HG03066 (cell line): ENCODE measurements around the gene ALAS2.
"Not testable (repeated sequence)": the region's sequence is repeated elsewhere in the genome, so short reads cannot be mapped to it uniquely, and the experiment has no call there.

ENCODE experiments used
- ATAC-seq: cut with Tn5 transposase; IDR thresholded peaks from one replicate; pipeline ENCODE4 v1.9.1; 2021; ENCODE audit warnings: low read depth; ENCODE audit not compliant: unreplicated experiment

The ALAS2 gene

GRCh38 chrX:55030271-55031205 lies at the start of gene ALAS2:
TSS of gene ALAS2 (minus strand) at chrX:55030977. CDS start at chrX:55026000, 4,977 bp downstream.
- no peak for ATAC-seq

- ATAC-seq, result no peak
Observed at GRCh38 chrX:55074851-55075467, 44.2 kb upstream of the ALAS2 start, which contains the start of gene PAGE2B. TSS of gene PAGE2B (plus strand) at chrX:55075030. CDS start at chrX:55076042, 1,012 bp downstream.

GRCh38 chrX:55072286-55072685 lies 41.5 kb upstream of the ALAS2 start:
- no peak for ATAC-seq

GRCh38 chrX:55067180-55067579 lies 36.4 kb upstream of the ALAS2 start:
- ATAC-seq, result not testable (repeated sequence)

GRCh38 chrX:55057675-55058249 lies 27.0 kb upstream of the ALAS2 start:
- no peak for ATAC-seq

GRCh38 chrX:55056820-55057674 lies 26.3 kb upstream of the ALAS2 start:
- no peak for ATAC-seq

- ATAC-seq, result not testable (repeated sequence)
Observed at GRCh38 chrX:55050599-55050998, 19.8 kb upstream of the ALAS2 start.

- ATAC-seq, result no peak
Observed at GRCh38 chrX:55041514-55041913, 10.7 kb upstream of the ALAS2 start.

- ATAC-seq, result no peak
Observed at GRCh38 chrX:55039471-55039870, 8.7 kb upstream of the ALAS2 start.

GRCh38 chrX:55033429-55033828 lies 2.7 kb upstream of the ALAS2 start:
- ATAC-seq, result no peak

GRCh38 chrX:55029291-55029690 lies 1.5 kb downstream of the ALAS2 start:
- no peak for ATAC-seq

GRCh38 chrX:55028611-55029010 lies 2.2 kb downstream of the ALAS2 start:
- no peak for ATAC-seq

- no peak for ATAC-seq
Observed at GRCh38 chrX:55028040-55028439, 2.7 kb downstream of the ALAS2 start.

GRCh38 chrX:55026840-55027239 lies 3.9 kb downstream of the ALAS2 start:
- no peak for ATAC-seq

GRCh38 chrX:55026143-55026542 lies 4.6 kb downstream of the ALAS2 start:
- ATAC-seq, result no peak

- ATAC-seq, result no peak
Observed at GRCh38 chrX:55014897-55015299, 15.9 kb downstream of the ALAS2 start.

GRCh38 chrX:55011294-55011693 lies 19.5 kb downstream of the ALAS2 start:
- no peak for ATAC-seq

- no peak for ATAC-seq
Observed at GRCh38 chrX:55008571-55009358, 22.0 kb downstream of the ALAS2 start.

- ATAC-seq, result no peak
Observed at GRCh38 chrX:55007656-55008055, 23.1 kb downstream of the ALAS2 start.
